ENCODE results near the gene PYGL.

PYGL gene

DNA sequence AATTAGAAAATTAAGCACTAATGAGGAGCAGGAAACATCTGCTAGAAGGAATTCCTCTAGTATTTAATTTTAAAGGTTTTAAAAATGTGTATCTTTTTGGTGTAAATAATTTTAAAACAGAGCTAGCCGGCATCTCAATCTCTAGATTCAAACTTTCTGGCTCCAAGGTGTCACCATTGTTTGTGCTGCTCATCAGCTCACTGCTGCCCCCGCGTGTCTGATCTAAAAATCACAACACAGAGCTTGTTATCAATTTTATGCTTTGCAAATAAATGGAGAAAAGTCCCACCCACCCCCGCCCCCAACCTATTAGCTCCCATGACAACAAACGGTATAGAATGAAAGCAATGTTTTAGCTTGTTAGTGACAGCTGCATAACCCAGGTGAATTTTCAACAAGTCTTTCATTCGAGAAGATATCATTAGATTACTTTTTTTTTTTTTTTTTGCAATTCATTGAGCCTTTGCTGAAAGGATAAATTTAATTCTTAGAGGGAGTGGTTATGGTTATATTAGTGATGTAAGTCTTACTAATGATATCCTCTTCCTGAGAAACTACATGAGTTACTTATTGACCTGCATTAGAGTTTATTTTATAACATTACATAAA, 83.7 kb downstream of the PYGL start:
- TF ChIP-seq, protein P1, sequence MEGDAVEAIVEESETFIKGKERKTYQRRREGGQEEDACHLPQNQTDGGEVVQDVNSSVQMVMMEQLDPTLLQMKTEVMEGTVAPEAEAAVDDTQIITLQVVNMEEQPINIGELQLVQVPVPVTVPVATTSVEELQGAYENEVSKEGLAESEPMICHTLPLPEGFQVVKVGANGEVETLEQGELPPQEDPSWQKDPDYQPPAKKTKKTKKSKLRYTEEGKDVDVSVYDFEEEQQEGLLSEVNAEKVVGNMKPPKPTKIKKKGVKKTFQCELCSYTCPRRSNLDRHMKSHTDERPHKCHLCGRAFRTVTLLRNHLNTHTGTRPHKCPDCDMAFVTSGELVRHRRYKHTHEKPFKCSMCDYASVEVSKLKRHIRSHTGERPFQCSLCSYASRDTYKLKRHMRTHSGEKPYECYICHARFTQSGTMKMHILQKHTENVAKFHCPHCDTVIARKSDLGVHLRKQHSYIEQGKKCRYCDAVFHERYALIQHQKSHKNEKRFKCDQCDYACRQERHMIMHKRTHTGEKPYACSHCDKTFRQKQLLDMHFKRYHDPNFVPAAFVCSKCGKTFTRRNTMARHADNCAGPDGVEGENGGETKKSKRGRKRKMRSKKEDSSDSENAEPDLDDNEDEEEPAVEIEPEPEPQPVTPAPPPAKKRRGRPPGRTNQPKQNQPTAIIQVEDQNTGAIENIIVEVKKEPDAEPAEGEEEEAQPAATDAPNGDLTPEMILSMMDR (IDR thresholded peaks at IDR 0.05; ENCODE audit: borderline replicate concordance, control extremely low read depth, extremely low read depth, insufficient read depth, missing control alignments), result peak; percentile 67
- in situ Hi-C loops (cut with MboI; ENCODE audit: low sequenced_read_pairs, unreplicated experiment), result loop anchor here (5.0 to 25.0 kb wide), 2 partner anchors 73 to 248 kb away; no protein-coding TSS in a partner anchor
- DNase-seq (ENCODE audit: low spot score), result peak; percentile 82

DNA sequence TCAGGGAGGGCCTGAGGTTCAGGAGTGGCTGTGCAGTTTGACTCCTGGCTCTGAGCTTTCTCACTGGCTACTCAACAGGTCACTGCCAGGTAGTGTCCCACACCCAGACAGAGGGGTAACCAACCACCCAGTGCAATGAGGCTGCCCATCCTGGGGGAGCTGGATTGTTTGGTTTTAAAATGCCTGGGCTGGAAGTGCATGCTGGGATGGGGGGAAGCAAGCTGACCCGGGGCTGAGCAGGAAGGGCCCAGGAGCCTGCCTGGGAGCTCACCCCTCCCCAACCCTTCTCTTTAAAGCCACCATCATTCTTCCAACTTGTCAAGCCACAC, 85.0 kb downstream of the PYGL start:
- peak; percentile 33 for DNase-seq (ENCODE audit: low spot score)
- in situ Hi-C loops (cut with MboI; ENCODE audit: low sequenced_read_pairs, unreplicated experiment), result loop anchor here (25.0 kb wide), 1 partner anchor 247 kb away; no protein-coding TSS in a partner anchor
- TF ChIP-seq, protein P1 (IDR thresholded peaks at IDR 0.05; ENCODE audit: borderline replicate concordance, control extremely low read depth, extremely low read depth, insufficient read depth, missing control alignments), result no peak

DNA sequence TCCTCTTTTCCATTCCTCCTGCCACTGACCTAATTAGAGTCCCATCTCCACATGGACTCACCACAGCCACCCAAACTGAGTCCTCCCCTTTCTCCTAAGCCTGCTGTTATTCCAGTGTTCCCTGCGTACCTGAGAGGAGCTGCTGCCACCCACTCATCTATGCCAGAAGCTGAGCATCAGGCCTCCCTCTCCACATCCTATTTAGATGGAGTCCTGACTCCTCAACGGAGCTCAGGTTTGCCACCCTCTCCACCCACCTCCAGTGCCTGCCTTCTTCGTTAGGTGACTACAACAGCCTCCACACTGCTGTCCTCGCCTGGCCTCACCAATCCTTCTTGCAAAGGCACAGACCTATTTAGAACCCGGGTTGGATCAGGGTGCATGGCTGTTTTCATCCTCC, 87.6 kb downstream of the PYGL start:
- in situ Hi-C loops (cut with MboI; ENCODE audit: low sequenced_read_pairs, unreplicated experiment), result loop anchor here (25.0 kb wide), 1 partner anchor 244 kb away; no protein-coding TSS in a partner anchor
- TF ChIP-seq, protein P1 (IDR thresholded peaks at IDR 0.05; ENCODE audit: borderline replicate concordance, control extremely low read depth, extremely low read depth, insufficient read depth, missing control alignments), result no peak

DNA sequence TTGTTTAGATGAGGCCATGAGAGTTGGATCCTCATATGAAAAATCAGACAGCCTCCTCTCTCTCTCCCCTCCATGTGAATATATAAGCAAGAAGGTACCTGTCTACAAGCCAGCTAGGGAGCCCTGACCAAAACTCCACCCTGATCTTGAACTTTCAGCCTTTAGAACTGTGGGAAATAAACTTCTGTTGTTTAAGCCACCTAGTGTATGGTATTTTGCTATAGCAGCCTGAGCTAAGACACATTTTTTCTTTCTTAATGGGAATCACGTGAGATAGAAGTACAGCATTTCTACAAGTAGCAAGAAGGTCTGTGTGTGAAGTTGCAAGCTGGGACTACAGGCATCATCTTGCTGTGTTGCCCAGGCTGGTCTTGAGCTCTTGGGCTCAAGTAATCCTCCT, 88.7 kb downstream of the PYGL start:
- in situ Hi-C loops (cut with MboI; ENCODE audit: low sequenced_read_pairs, unreplicated experiment), result loop anchor here (25.0 kb wide), 1 partner anchor 243 kb away; no protein-coding TSS in a partner anchor
- no peak for DNase-seq (ENCODE audit: low spot score)

More for the DNA sequence above, 87.6 kb downstream of the PYGL start:
- no peak for DNase-seq (ENCODE audit: low spot score)

More for the DNA sequence above, 88.7 kb downstream of the PYGL start:
- TF ChIP-seq, protein P1 (IDR thresholded peaks at IDR 0.05; ENCODE audit: borderline replicate concordance, control extremely low read depth, extremely low read depth, insufficient read depth, missing control alignments), result no peak
